Mucosa of gallbladder (tissue), 1 donor: Measurements from ENCODE around the gene TEP1. TPM values are rescaled to one million over a fixed set of nuclear protein-coding genes. Genes with fewer than 3 reads are reported as not detected.
"Not testable (repeated sequence)": the region's sequence is repeated elsewhere in the genome, so short reads cannot be mapped to it uniquely, and the experiment has no call there.

Experiments used
- DNase-seq: peaks from one replicate; pipeline ENCODE4 v3.0.0-alpha.2; 2020; ENCODE audit warnings: low spot score
- total RNA-seq: library from RNA; stranded (reverse); gene quantifications from one replicate; pipeline ENCODE4 v1.2.1, GENCODE V29; 2021
- donor health status: DM: no; HTN: no; CAD: no.

TEP1 gene
- total RNA-seq, 1 donor from 2014 or later: 107 TPM

GRCh38 chr14:20386276-20386855 lies 26.9 kb downstream of the TEP1 start:
- no peak for DNase-seq

- no peak for DNase-seq
These were observed 28.4 kb downstream of the TEP1 start for GRCh38 chr14:20384886-20385285.

GRCh38 chr14:20384321-20384720 lies 29.0 kb downstream of the TEP1 start:
- DNase-seq: no peak

- no peak for DNase-seq
These were observed 29.7 kb downstream of the TEP1 start for GRCh38 chr14:20383636-20384035.

GRCh38 chr14:20383032-20383431 lies 30.3 kb downstream of the TEP1 start:
- no peak for DNase-seq

- no peak for DNase-seq
These were observed 30.8 kb downstream of the TEP1 start for GRCh38 chr14:20382526-20382925.

GRCh38 chr14:20381341-20381740 lies 32.0 kb downstream of the TEP1 start:
- no peak for DNase-seq

- DNase-seq: no peak
These were observed 32.6 kb downstream of the TEP1 start for GRCh38 chr14:20380681-20381080.

GRCh38 chr14:20379743-20380142 lies 33.6 kb downstream of the TEP1 start:
- DNase-seq: peak; percentile 85

- peak; percentile 52 for DNase-seq
These were observed 36.1 kb downstream of the TEP1 start for GRCh38 chr14:20377171-20377570.

- peak; percentile 85 for DNase-seq
These were observed 37.2 kb downstream of the TEP1 start for GRCh38 chr14:20376071-20376588.

GRCh38 chr14:20375471-20375870 lies 37.8 kb downstream of the TEP1 start:
- DNase-seq: peak; percentile 59

- DNase-seq: no peak
These were observed 40.5 kb downstream of the TEP1 start for GRCh38 chr14:20372796-20373195.

GRCh38 chr14:20365928-20366327 lies 47.4 kb downstream of the TEP1 start:
- no peak for DNase-seq

- not testable (repeated sequence) for DNase-seq
These were observed 54.8 kb downstream of the TEP1 start for GRCh38 chr14:20358474-20358873.

- DNase-seq: no peak
These were observed 56.9 kb downstream of the TEP1 start for GRCh38 chr14:20356422-20356821.

- DNase-seq: no peak
These were observed 62.4 kb downstream of the TEP1 start for GRCh38 chr14:20350860-20351259.

- no peak for DNase-seq
These were observed 63.0 kb downstream of the TEP1 start for GRCh38 chr14:20350282-20350681.

GRCh38 chr14:20347747-20348146 lies 65.6 kb downstream of the TEP1 start:
- DNase-seq: no peak

GRCh38 chr14:20346713-20347112 lies 66.6 kb downstream of the TEP1 start:
- no peak for DNase-seq

- no peak for DNase-seq
These were observed 67.9 kb downstream of the TEP1 start for GRCh38 chr14:20345366-20345765.

GRCh38 chr14:20343862-20344220 lies 69.5 kb downstream of the TEP1 start:
- DNase-seq: no peak

- DNase-seq: peak; percentile 96
These were observed 70.0 kb downstream of the TEP1 start, which contains the start of gene PARP2 for GRCh38 chr14:20343092-20343861. Gene PARP2, plus strand, starts transcription at chr14:20343635. Its CDS starts 7 bp downstream, at chr14:20343642.
